ENCODE measurements around the gene ZNF747. TPM values are rescaled to one million over a fixed set of nuclear protein-coding genes. Genes with fewer than 3 reads are reported as not detected.

Gene ZNF747
- total RNA-seq, 1 experiment from 2014 or later = 14.5 TPM

GRCh38 chr16:30499284-30499683 lies 35.4 kb downstream of the ZNF747 start:
- Histone ChIP-seq H3K9me3 (ENCODE audit: insufficient read depth, low read depth) (no peaks in the 10 kb centered on the region), H3K27ac (no peak overlapping the region), H3F3A (ENCODE audit: insufficient read depth, low read depth) (0 out of 2 replicates have a peak, but pooled peaks cover 6% of the 10 kb centered on the region), H4K20me1 (ENCODE audit: insufficient read depth) (no peaks in the 10 kb centered on the region), H3K9me2 (ENCODE audit: insufficient read depth) (no peaks in the 10 kb centered on the region), H3K4me3 (no peak overlapping the region), H3K36me3 (ENCODE audit: low read depth) (no peaks in the 10 kb centered on the region), H3K27me3 (ENCODE audit: insufficient read depth, low read depth) (peaks cover 6% of the 10 kb centered on the region; the same call in 1 of the 2 replicates), H3K4me1 (replicated peaks; ENCODE audit: insufficient read depth) (no peaks in the 10 kb centered on the region), H3K79me2 (ENCODE audit: low read depth) (no peaks in the 10 kb centered on the region), H2AFZ (no peak overlapping the region), H3K4me2 (no peak overlapping the region)
- intact Hi-C loops (cut with micrococcal nuclease; ENCODE audit: unreplicated experiment) = no loop called here
- POLR2A ChIA-PET (ENCODE audit: unreplicated experiment) = interaction anchor here (0.6 kb wide), 1 partner anchor 1036 kb away, joined by 4 read pairs; no protein-coding TSS in a partner anchor
- no peak for TF ChIP-seq EZH2 (IDR thresholded peaks at IDR 0.05; ENCODE audit: low read depth)
- no TSS peak for BruUV-seq (replicated peaks)
- CTCF ChIA-PET = no interaction called here
- no peak for DNase-seq

- Histone ChIP-seq H3K4me2 (no peak overlapping the region), H4K20me1 (ENCODE audit: insufficient read depth) (no peaks in the 10 kb centered on the region), H3K36me3 (ENCODE audit: low read depth) (no peaks in the 10 kb centered on the region), H3K9me3 (ENCODE audit: insufficient read depth, low read depth) (no peaks in the 10 kb centered on the region), H3F3A (ENCODE audit: insufficient read depth, low read depth) (0 out of 2 replicates have a peak, but pooled peaks cover 7% of the 10 kb centered on the region), H3K4me3 (no peak overlapping the region), H3K4me1 (replicated peaks; ENCODE audit: insufficient read depth) (peaks cover 10% of the 10 kb centered on the region), H3K27ac (no peak overlapping the region), H2AFZ (no peak overlapping the region), H3K79me2 (ENCODE audit: low read depth) (no peaks in the 10 kb centered on the region), H3K9me2 (ENCODE audit: insufficient read depth) (no peaks in the 10 kb centered on the region), H3K27me3 (ENCODE audit: insufficient read depth, low read depth) (no peaks in the 10 kb centered on the region)
- DNase-seq = no peak
- intact Hi-C loops (cut with micrococcal nuclease; ENCODE audit: unreplicated experiment) = no loop called here
- no TSS peak for BruUV-seq (replicated peaks)
- POLR2A ChIA-PET (ENCODE audit: unreplicated experiment) = no interaction called here
- TF ChIP-seq EZH2 (IDR thresholded peaks at IDR 0.05; ENCODE audit: low read depth) = no peak
- TF ChIP-seq CTCF (conservative IDR thresholded peaks at IDR 0.05) = no peak
- CTCF ChIA-PET = no interaction called here
These were observed 39.9 kb downstream of the ZNF747 start for GRCh38 chr16:30494709-30495108.

GRCh38 chr16:30493941-30494488 lies 40.6 kb downstream of the ZNF747 start:
- ChIA-PET CTCF (interaction anchor here (0.8 kb wide), 1 partner anchor 47 kb away, joined by 5 read pairs; no protein-coding TSS in a partner anchor), POLR2A (ENCODE audit: unreplicated experiment) (interaction anchor here (0.5 kb wide), 1 partner anchor 37 kb away, joined by 5 read pairs; no protein-coding TSS in a partner anchor)
- peaks cover 14% of the 10 kb centered on the region; the same call in 1 of the 2 replicates for H3F3A ChIP-seq (ENCODE audit: insufficient read depth, low read depth)
- H3K9me3 ChIP-seq (ENCODE audit: insufficient read depth, low read depth) = no peaks in the 10 kb centered on the region
- intact Hi-C loops (cut with micrococcal nuclease; ENCODE audit: unreplicated experiment) = loop anchor here (2.0 kb wide), 1 partner anchor 63 kb away; the partner anchor contains the start of gene DCTPP1
- H3K9me2 ChIP-seq (ENCODE audit: insufficient read depth) = no peaks in the 10 kb centered on the region
- H3K27me3 ChIP-seq (ENCODE audit: insufficient read depth, low read depth) = no peaks in the 10 kb centered on the region
- H3K27ac ChIP-seq = no peak overlapping the region
- no peaks in the 10 kb centered on the region for H4K20me1 ChIP-seq (ENCODE audit: insufficient read depth)
- no peak overlapping the region for H3K4me3 ChIP-seq
- H3K4me1 ChIP-seq (replicated peaks; ENCODE audit: insufficient read depth) = peaks cover 11% of the 10 kb centered on the region
- H3K79me2 ChIP-seq (ENCODE audit: low read depth) = no peaks in the 10 kb centered on the region
- DNase-seq = no peak
- H3K4me2 ChIP-seq = no peak overlapping the region
- H3K36me3 ChIP-seq (ENCODE audit: low read depth) = no peaks in the 10 kb centered on the region
- TF ChIP-seq CTCF (conservative IDR thresholded peaks at IDR 0.05) = no peak
- TF ChIP-seq EZH2 (IDR thresholded peaks at IDR 0.05; ENCODE audit: low read depth) = no peak
- no TSS peak for BruUV-seq (replicated peaks)
- H2AFZ ChIP-seq = no peak overlapping the region

Data from PC-9 (cell line).